OCI-LY1 (cell line): ENCODE results near the gene NCKAP1.

Experiments used
- EZH2 ChIP-seq: fragments of 200-600 bp; sonication (generic), shearing (Covaris generic); IDR thresholded peaks from 2 replicates; pipeline ENCODE4 v1.8.0; 2017; ENCODE audit warnings: borderline replicate concordance, mixed run types, mild to moderate bottlenecking, antibody characterized with exemption, low read length, moderate library complexity, mixed read lengths
- TF ChIP-seq, protein P1 (sequence below): fragments of 200-600 bp; sonication (generic), shearing (Covaris generic); IDR thresholded peaks from 2 replicates; pipeline ENCODE4 v1.5.1; 2017; ENCODE audit warnings: mild to moderate bottlenecking, antibody characterized with exemption, low read length, moderate library complexity, mixed read lengths

DNA sequence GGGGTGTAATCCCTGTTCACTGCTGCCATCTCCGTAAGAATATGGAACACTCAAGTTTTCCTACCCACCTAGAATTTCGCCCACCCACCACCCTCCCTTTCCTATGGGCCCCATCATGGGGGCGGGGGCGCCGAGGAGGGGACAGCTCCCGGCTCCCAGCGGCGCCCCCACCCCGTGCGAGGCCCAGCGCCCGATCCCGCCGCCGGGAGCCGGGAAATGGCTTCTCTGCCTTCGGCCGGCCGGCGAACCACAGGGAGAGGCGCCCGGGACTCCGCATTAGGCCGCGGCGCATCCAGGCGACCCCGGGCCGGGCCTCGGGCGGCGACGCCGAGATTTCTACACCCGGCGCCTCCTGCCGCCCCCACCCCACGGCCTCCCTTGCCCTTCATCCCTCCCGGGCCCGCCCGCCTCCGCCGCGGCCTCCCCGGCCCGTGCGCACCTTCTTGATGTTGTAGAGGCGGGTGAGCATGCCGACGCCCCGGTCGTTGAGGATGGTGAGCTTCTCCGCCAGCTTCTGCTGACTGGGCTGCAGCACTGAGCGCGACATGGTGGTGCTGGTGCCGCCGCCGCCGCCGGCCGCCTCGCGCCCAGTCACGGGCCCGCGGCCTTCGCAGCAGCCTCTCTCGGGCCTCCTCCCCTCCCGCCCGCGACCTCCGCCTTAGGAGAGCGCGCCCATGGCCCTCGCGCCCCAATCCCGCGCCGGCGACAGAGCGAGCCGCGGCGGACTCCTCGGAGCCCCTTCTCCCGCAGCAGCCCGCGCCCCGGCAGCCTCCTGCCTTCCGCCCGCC, 510 bp downstream of the NCKAP1 start:
- TF ChIP-seq, protein P1, sequence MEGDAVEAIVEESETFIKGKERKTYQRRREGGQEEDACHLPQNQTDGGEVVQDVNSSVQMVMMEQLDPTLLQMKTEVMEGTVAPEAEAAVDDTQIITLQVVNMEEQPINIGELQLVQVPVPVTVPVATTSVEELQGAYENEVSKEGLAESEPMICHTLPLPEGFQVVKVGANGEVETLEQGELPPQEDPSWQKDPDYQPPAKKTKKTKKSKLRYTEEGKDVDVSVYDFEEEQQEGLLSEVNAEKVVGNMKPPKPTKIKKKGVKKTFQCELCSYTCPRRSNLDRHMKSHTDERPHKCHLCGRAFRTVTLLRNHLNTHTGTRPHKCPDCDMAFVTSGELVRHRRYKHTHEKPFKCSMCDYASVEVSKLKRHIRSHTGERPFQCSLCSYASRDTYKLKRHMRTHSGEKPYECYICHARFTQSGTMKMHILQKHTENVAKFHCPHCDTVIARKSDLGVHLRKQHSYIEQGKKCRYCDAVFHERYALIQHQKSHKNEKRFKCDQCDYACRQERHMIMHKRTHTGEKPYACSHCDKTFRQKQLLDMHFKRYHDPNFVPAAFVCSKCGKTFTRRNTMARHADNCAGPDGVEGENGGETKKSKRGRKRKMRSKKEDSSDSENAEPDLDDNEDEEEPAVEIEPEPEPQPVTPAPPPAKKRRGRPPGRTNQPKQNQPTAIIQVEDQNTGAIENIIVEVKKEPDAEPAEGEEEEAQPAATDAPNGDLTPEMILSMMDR = no peak
- no peak for TF ChIP-seq EZH2
